SU-DHL-6 (cell line): ENCODE results near the gene CPN1.

Experiments
- CTCF ChIP-seq: fragments of 200-600 bp; sonication (generic); IDR thresholded peaks from one replicate; pipeline ENCODE4 v1.5.1; 2017; ENCODE audit warnings: antibody characterized with exemption, mild to moderate bottlenecking, low read length, moderate library complexity; ENCODE audit not compliant: insufficient read depth, poor library complexity, severe bottlenecking
- EZH2phosphoT487 ChIP-seq: fragments of 200-600 bp; sonication (generic), shearing (Covaris generic); conservative IDR thresholded peaks from 2 replicates; pipeline ENCODE4 v1.6.1; 2018; ENCODE audit warnings: mild to moderate bottlenecking, antibody characterized with exemption, low read length, moderate library complexity, mixed read lengths

DNA sequence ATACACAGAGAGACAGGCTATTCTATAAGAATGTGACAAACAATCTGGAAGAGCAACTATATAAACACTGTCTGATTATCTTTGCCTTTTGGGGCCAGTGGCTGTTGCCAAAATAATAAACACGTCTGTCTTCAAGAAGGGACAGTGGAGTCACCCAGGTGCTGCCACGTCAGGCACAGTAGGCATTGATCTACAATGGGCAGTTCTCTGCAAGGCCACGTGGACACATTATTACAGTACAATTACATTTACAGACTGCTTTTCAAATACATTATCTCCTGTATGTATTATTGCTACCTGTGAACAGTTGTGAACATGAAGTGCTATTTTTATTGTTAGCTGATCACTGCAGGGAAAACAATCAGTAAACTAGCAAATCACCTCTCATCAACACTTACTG is 86.0 kb downstream of the CPN1 start:
- no peak for TF ChIP-seq CTCF
- no peak for TF ChIP-seq EZH2phosphoT487
